K562 (cell line): ENCODE data around the gene SORL1-AS1.

Experiments
- ATAC-seq: fragments of 200-7000 bp; cut with Tn5 transposase; 3 replicates; pipeline ENCODE4 v1.9.1; 2020; ENCODE audit warnings: moderate library complexity
- BruUV-seq: library from RNA; stranded (reverse); fragments of 400-500 nt; replicated peaks from 2 replicates; lab custom pipeline; 2021; lab: Mats Ljungman, UMichigan
- CTCF ChIA-PET: fragments of 300-600 bp; formaldehyde crosslinking; extraction: SDS; loops from one replicate; lab custom pipeline; 2021; ENCODE audit warnings: low intra/inter-chr PET ratio; lab: Yijun Ruan, JAX
- POLR2A ChIA-PET: fragments of 300-600, 350-650 bp; sonication (Branson Sonifier 250); formaldehyde crosslinking; extraction: SDS; loops from one replicate; lab custom pipeline; 2021; ENCODE audit warnings: antibody characterized with exemption, inconsistent platforms; lab: Yijun Ruan, JAX
- DNase-seq, 4 experiments: peaks; one replicate each; pipeline versions ENCODE4 v3.0.0 to v3.0.0-alpha.2; 2011 to 2018; ENCODE audit warnings: low spot score in 3 of 4, mixed read lengths in 3 of 4; ENCODE audit errors: extremely low read depth in 1 of 4
- FAIRE-seq: peaks from 2 replicates; lab custom pipeline; 2011; peaks lifted over from hg19 to GRCh38; lab: Jason Lieb, UNC
- H2AFZ ChIP-seq: 2 replicates; pipeline ENCODE4 v1.6.0; 2011; ENCODE audit warnings: low read depth, low read length, control low read depth, inconsistent platforms
- H3K27ac ChIP-seq: fragments of 200-600 bp; 3 replicates; pipeline ENCODE4 v1.8.0; 2011; ENCODE audit warnings: low read depth, mild to moderate bottlenecking, control low read depth, inconsistent platforms, low read length, moderate library complexity, mixed read lengths; ENCODE audit errors: extremely low read depth
- H3K27me3 ChIP-seq, 2 experiments: fragments of 300-600 bp in 1 of 2; 2 replicates in 1 of 2; 3 replicates in 1 of 2; pipeline versions ENCODE4 v1.6.0 to v1.8.0; 2011; ENCODE audit warnings: inconsistent platforms in 2 of 2, low read length in 2 of 2, mild to moderate bottlenecking in 1 of 2, mixed read lengths in 1 of 2, moderate library complexity in 1 of 2; ENCODE audit not compliant: control insufficient read depth in 2 of 2, insufficient read depth in 2 of 2
- H3K36me3 ChIP-seq: fragments of 300-600 bp; 3 replicates; pipeline ENCODE4 v1.8.0; 2011; ENCODE audit warnings: mild to moderate bottlenecking, low read length, inconsistent platforms; ENCODE audit not compliant: control insufficient read depth, insufficient read depth
- H3K4me1 ChIP-seq, 2 experiments: fragments of 200-600 bp in 1 of 2; replicated peaks in 1 of 2; 2 replicates in 1 of 2; 3 replicates in 1 of 2; pipeline versions ENCODE4 v1.5.1 to v1.8.0; 2011; ENCODE audit warnings: inconsistent platforms in 2 of 2, low read length in 2 of 2, mild to moderate bottlenecking in 1 of 2, mixed read lengths in 1 of 2, moderate library complexity in 1 of 2; ENCODE audit not compliant: control insufficient read depth in 2 of 2, insufficient read depth in 2 of 2
- H3K4me2 ChIP-seq: 2 replicates; pipeline ENCODE4 v1.6.1; 2011; ENCODE audit warnings: low read length, control low read depth, inconsistent platforms, mixed read lengths; ENCODE audit not compliant: insufficient read depth
- H3K4me3 ChIP-seq: fragments of 200-600 bp; sonication (generic), shearing (Covaris generic); 2 replicates; pipeline ENCODE4 v1.5.1; 2016; ENCODE audit warnings: control low read depth, inconsistent platforms
- H3K79me2 ChIP-seq: fragments of 200-600 bp; 3 replicates; pipeline ENCODE4 v1.8.0; 2011; ENCODE audit warnings: low read length, inconsistent platforms; ENCODE audit not compliant: control insufficient read depth, insufficient read depth
- H3K9ac ChIP-seq, 2 experiments: 2 replicates each; pipeline versions ENCODE4 v1.6.0 to v1.6.1; 2011; ENCODE audit warnings: low read depth in 2 of 2, low read length in 2 of 2, control low read depth in 1 of 2, inconsistent platforms in 1 of 2, mild to moderate bottlenecking in 1 of 2, mixed read lengths in 1 of 2; ENCODE audit not compliant: insufficient read depth in 1 of 2
- H3K9me1 ChIP-seq: one replicate; pipeline ENCODE4 v1.6.0; 2011; ENCODE audit warnings: inconsistent platforms, mild to moderate bottlenecking, low read length, moderate library complexity; ENCODE audit not compliant: control insufficient read depth, insufficient read depth
- H3K9me3 ChIP-seq: replicated peaks from 2 replicates; pipeline ENCODE4 v1.5.1; 2011; ENCODE audit warnings: low read depth, low read length, inconsistent platforms; ENCODE audit not compliant: control insufficient read depth, insufficient read depth
- H4K20me1 ChIP-seq: replicated peaks from 2 replicates; pipeline ENCODE4 v1.6.1; 2011; ENCODE audit warnings: low read length, inconsistent platforms, mixed read lengths; ENCODE audit not compliant: control insufficient read depth, insufficient read depth
- ARNT ChIP-seq, 2 experiments: fragments of 450-650 bp; IDR thresholded peaks; 2 replicates each; pipeline ENCODE4 v1.6.1; 2016; ENCODE audit warnings: mild to moderate bottlenecking in 1 of 2
- BRF2 ChIP-seq: IDR thresholded peaks from 3 replicates; pipeline ENCODE4 v1.6.1; 2011; ENCODE audit warnings: borderline replicate concordance, mild to moderate bottlenecking; ENCODE audit not compliant: insufficient read length, insufficient read depth
- CREB3L1 ChIP-seq: fragments of 450-650 bp; IDR thresholded peaks from 2 replicates; pipeline ENCODE4 v1.6.1; 2014; ENCODE audit warnings: low read depth, mild to moderate bottlenecking, moderate library complexity, borderline replicate concordance
- CREBBP ChIP-seq: IDR thresholded peaks from one replicate; pipeline ENCODE4 v1.6.1; 2012; ENCODE audit warnings: low read depth, mild to moderate bottlenecking, control low read depth, inconsistent platforms, low read length
- FOXK2 ChIP-seq, 2 experiments: fragments of 450-650 bp; IDR thresholded peaks in 1 of 2; conservative IDR thresholded peaks in 1 of 2; 2 replicates each; pipeline ENCODE4 v1.6.1; 2016; ENCODE audit warnings: low read depth in 2 of 2, mild to moderate bottlenecking in 1 of 2
- NR2C1 ChIP-seq, 2 experiments: fragments of 450-650 bp; IDR thresholded peaks; 2 replicates each; pipeline ENCODE4 v1.6.1; 2017; ENCODE audit warnings: mild to moderate bottlenecking in 2 of 2, antibody characterized with exemption in 1 of 2, inconsistent platforms in 1 of 2, missing compliant biosample characterization in 1 of 2, missing genetic modification characterization in 1 of 2
- SREBF1 ChIP-seq: fragments of 150-350 bp; IDR thresholded peaks from 2 replicates; pipeline ENCODE4 v1.6.1; 2014; ENCODE audit warnings: antibody characterized with exemption, low read depth, low read length, borderline replicate concordance
- XRCC5 ChIP-seq: fragments of 200-400 bp; formaldehyde crosslinking; IDR thresholded peaks from 2 replicates; pipeline ENCODE4 v1.6.1; 2017; ENCODE audit warnings: low read depth, mild to moderate bottlenecking, low read length
- ZKSCAN1 ChIP-seq: fragments of 150-350 bp; IDR thresholded peaks from 2 replicates; pipeline ENCODE4 v1.6.1; 2016; ENCODE audit warnings: low read depth, low read length
- ZNF232 ChIP-seq: sonication (generic); formaldehyde crosslinking; IDR thresholded peaks from 2 replicates; pipeline ENCODE4 v1.8.0; 2022; ENCODE audit warnings: mild to moderate bottlenecking, missing genetic modification reagents
- ZNF398 ChIP-seq: fragments of 250-450 bp; sonication (Bioruptor Pico); IDR thresholded peaks from 2 replicates; pipeline ENCODE4 v1.8.0; 2021; ENCODE audit warnings: moderate library complexity, mild to moderate bottlenecking, inconsistent platforms
- ZNF507 ChIP-seq: conservative IDR thresholded peaks from 2 replicates; pipeline ENCODE4 v1.6.1; 2017; ENCODE audit warnings: missing genetic modification characterization, missing compliant biosample characterization
- ZNF586 ChIP-seq: fragments of 450-650 bp; formaldehyde crosslinking; conservative IDR thresholded peaks from 2 replicates; pipeline ENCODE4 v1.4.0; 2020; ENCODE audit warnings: mild to moderate bottlenecking, moderate library complexity
- WGBS: fragments of 100-300 bp; shearing (Covaris generic); methylation state at CpG from one replicate; pipeline ENCODE4 v1.1.6; 2016; ENCODE audit warnings: low coverage, mixed read lengths; ENCODE audit not compliant: insufficient coverage; ENCODE audit errors: missing lambda C conversion rate; 5-methylcytosine and 5-hydroxymethylcytosine counted together
- in situ Hi-C: fragments of 300-500 bp; cut with MboI; formaldehyde crosslinking; loops from 4 replicates; pipeline ENCODE4 v1.15.0; 2018; ENCODE audit warnings: inconsistent platforms, mixed read lengths
- intact Hi-C: fragments of 100-400 bp; cut with micrococcal nuclease; formaldehyde crosslinking; loops from 2 replicates; pipeline ENCODE4 v1.14.2; 2022

The SORL1-AS1 gene

GRCh38 chr11:121406291-121406690, 46.5 kb downstream of the SORL1-AS1 start:
- POLR2A ChIA-PET: interaction anchor here (0.9 kb wide), 1 partner anchor 17 kb away, joined by 4 read pairs; no protein-coding TSS in a partner anchor
- Histone ChIP-seq H3K27ac (no peak overlapping the region), H3K36me3 (no peaks in the 10 kb centered on the region), H2AFZ (no peak overlapping the region), H3K9ac (no peak overlapping the region), H3K9me1 (no peaks in the 10 kb centered on the region), H3K79me2 (no peaks in the 10 kb centered on the region), H3K4me1 (no peaks in the 10 kb centered on the region), H3K9me3 (no peaks in the 10 kb centered on the region), H4K20me1 (no peaks in the 10 kb centered on the region), H3K27me3 (no peaks in the 10 kb centered on the region), H3K4me3 (no peak overlapping the region), H3K4me2 (no peak overlapping the region)
- TF ChIP-seq ZNF507 (tag) (no peak), ZKSCAN1 (no peak), ZNF232 (CRISPR knock-in tag) (no peak), ZNF586 (no peak), XRCC5 (no peak), SREBF1 (no peak), NR2C1 (IDR thresholded peaks at IDR 0.05) (no peak), NR2C1 (tag; IDR thresholded peaks at IDR 0.05) (no peak)
- BruUV-seq: no TSS peak
- WGBS: 0% methylated on average over 2 of the region's 2 CpGs
- FAIRE-seq: no peak
- intact Hi-C loops: no loop called here
- DNase-seq: no peak
- in situ Hi-C loops: no loop called here
- no peak for ATAC-seq
- CTCF ChIA-PET: no interaction called here

GRCh38 chr11:121405646-121406045, 47.1 kb downstream of the SORL1-AS1 start:
- 0% methylated on average over 1 of the region's 1 CpG for WGBS
- H3K79me2 ChIP-seq: no peaks in the 10 kb centered on the region
- no peaks in the 10 kb centered on the region for H3K36me3 ChIP-seq
- ChIA-PET CTCF (no interaction called here), POLR2A (no interaction called here)
- H3K9me1 ChIP-seq: no peaks in the 10 kb centered on the region
- no peaks in the 10 kb centered on the region for H4K20me1 ChIP-seq
- no TSS peak for BruUV-seq
- no peaks in the 10 kb centered on the region for H3K4me1 ChIP-seq
- FAIRE-seq: no peak
- intact Hi-C loops (no loop called here), in situ Hi-C loops (no loop called here)
- H3K4me3 ChIP-seq: no peak overlapping the region
- ATAC-seq: no peak
- no peak overlapping the region for H2AFZ ChIP-seq
- no peak overlapping the region for H3K4me2 ChIP-seq
- no peak overlapping the region for H3K27ac ChIP-seq
- no peak overlapping the region for H3K9ac ChIP-seq
- no peak for DNase-seq
- no peaks in the 10 kb centered on the region for H3K27me3 ChIP-seq
- no peaks in the 10 kb centered on the region for H3K9me3 ChIP-seq
- TF ChIP-seq ARNT (IDR thresholded peaks at IDR 0.05) (no peak), BRF2 (no peak), FOXK2 (conservative IDR thresholded peaks at IDR 0.05 in 1 of 2, IDR thresholded peaks at IDR 0.05 in 1 of 2; ENCODE audit: low read depth in 2 of 2) (no peak), CREBBP (no peak), CREB3L1 (no peak), ZNF398 (CRISPR knock-in tag) (no peak)
